T-helper 1 cell treated with Interleukin-12 subunit alpha and Interleukin-12 subunit beta and Interleukin-4 antibody, amounts not matched to agents 30 ng/mL and 1 ng/mL, for 36 hours (primary cell): Measurements from ENCODE around the gene MYO1E. TPM values are rescaled to one million over a fixed set of nuclear protein-coding genes. Genes with fewer than 3 reads are reported as not detected.
"Not testable (repeated sequence)": the region's sequence is repeated elsewhere in the genome, so short reads cannot be mapped to it uniquely, and the experiment has no call there.

Experiments
- intact Hi-C: fragments of 100-400 bp; cut with micrococcal nuclease; formaldehyde crosslinking; loops from one replicate; pipeline ENCODE4 v1.15.1; 2024
- total RNA-seq: library from RNA; stranded (reverse); gene quantifications from 2 replicates; pipeline ENCODE4 v1.2.3, GENCODE V29; 2022

Gene MYO1E
- total RNA-seq, result 37.0 and 37.5 TPM in 2 replicates

DNA sequence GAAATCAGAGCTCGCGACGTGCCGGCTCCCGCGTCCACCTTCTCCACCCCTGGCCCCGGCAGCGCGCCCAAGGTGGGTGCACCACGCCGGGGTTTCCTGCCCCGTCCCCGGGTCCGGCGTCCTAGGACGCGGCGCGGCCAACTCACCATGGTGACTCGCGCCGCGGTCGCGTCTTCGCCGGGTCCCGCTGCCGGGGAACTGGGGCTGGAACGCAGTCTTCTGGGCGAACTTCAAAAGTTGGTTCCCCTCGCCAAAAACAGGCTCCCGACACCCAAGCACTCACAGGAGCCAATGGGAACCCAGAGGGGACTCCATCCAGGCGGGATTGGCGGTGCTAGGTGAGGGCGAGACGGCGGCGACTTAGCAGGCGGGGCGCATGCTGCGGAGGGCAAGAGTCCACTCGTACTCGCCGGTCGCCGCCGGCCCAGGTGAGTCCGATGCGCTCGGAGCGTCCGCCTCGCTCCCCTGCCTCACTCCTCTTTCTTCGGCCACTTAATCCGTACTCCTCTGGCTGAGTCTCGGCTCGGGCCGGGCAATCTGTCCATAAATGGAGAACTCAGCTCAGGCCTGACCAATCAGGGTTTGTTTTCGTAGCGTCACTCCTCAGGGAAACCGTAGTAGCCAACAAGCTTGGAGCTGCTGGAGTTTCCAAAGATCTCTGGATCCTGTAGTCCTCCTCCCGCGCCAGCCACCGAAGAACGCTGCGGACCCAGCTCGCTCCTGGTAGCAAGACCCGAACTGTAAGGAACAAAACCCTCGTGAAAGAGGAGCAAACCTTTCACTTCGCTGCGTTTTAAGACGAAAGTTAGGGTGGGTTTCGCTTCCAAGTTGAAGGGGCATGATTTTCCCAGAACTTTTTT lies at the start of gene MYO1E:
Gene MYO1E (minus strand): TSS at position 520 of the 860 bp plus-strand sequence. CDS start 371 bp downstream, at position 149.
- intact Hi-C loops, result loop anchor here (1.0 to 5.0 kb wide), 3 partner anchors 72 to 440 kb away; partner anchors contain the start of gene SLTM

DNA sequence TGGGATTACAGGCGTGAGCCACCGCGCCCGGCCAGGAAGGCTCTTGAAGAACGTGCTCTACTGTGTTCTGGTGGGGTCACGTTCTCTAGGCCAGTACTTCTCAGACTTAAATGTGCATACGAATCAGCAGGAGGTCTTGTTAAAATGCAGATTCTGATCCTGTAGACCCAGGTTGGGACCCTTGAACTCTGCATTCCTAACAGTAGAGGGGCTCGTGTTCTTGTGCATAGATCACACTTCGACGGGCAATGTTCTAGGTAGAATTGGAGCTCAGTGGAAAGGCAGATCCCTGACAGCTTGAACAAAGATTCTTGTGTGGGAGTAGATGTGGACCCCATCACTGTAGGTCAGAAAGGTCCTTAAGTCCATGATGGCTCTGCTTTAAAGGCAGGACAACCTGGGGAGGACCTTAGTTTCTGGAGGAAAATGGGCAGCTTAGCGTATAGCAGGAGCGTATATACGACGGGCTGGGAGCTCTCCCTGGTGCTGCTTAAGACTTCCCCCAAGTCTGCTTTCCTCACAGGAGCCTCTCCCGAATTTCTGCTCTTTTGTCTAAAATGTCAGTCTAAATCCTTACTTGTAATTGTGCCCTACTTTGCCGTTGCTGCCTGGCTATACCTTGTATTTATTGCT lies 48.4 kb upstream of the MYO1E start:
- intact Hi-C loops, result no loop called here

DNA sequence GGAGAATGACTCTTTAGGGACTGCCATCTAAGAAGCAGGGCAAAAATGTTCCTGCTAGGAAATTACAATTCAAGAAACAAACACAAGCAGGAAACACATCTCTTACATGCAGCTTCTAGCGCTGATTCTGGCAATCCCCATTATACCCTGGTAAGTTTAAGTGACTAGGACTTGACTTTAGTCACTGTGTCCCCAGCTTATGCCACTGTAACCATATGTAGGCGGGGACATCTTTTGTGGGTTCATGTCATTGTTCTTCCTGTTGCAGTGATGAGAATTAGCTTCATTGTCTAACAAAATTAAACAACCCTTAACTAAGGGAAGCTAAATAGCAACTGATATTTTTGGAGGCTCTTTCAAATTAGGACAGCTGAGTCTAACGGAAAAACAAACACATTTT lies 47.4 kb upstream of the MYO1E start:
- intact Hi-C loops, result no loop called here

DNA sequence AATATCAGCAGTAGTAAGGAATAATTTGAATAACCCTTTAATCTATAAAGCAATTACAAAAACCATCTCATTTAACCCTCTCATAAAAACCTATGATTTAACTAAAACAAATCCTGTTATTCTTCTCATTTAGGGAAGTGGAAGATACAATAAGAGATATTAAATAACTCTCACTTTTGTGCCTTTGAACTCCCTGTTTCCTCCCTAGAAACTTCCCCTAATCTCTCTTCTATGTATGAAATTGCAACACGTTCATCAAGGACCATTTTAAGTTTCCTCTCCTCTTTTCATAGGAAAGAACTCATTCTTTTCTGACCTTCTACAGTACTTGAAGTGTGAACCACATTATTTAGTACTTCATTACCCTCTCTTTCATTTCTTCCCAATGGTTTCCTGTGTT lies 46.5 kb upstream of the MYO1E start:
- intact Hi-C loops, result no loop called here

DNA sequence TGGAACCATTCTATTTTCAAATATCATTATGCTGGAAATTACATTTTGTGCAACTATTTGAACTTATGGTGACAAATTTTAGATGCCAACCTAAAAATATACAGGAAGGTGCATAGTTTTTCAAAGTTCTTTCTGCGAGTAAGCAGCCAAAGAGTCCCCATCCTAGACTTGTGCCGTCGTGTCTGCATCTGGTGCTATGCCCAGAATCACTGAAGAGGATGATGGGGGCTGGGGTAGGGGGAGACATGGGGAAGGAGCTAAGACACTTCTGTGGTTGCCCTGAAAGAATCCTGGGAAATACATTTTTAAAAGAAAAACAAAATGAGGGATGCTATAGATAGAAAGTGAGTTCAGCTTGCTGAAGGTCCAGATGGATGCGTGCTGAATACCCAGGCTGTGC lies 44.1 kb upstream of the MYO1E start:
- intact Hi-C loops, result no loop called here

DNA sequence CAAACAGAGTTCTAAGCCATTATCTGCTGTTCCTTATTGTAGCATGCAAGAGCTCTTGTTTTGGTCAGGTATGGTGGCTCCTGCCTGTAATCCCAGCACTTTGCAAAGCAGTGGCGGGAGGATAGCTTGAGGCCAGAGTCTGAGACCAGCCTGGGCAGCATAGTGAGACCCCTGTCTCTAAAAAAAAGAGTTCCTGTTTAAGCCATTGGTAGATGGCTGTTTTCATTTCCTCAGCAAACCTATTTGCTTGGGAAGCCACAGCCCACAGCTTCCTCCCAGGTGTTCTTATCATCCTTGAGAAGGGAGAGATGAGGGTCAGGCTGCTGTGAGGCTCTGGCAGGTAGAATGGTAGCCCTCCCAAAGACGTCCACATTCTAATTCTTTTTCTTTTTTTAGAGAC lies 40.9 kb upstream of the MYO1E start:
- intact Hi-C loops, result no loop called here

DNA sequence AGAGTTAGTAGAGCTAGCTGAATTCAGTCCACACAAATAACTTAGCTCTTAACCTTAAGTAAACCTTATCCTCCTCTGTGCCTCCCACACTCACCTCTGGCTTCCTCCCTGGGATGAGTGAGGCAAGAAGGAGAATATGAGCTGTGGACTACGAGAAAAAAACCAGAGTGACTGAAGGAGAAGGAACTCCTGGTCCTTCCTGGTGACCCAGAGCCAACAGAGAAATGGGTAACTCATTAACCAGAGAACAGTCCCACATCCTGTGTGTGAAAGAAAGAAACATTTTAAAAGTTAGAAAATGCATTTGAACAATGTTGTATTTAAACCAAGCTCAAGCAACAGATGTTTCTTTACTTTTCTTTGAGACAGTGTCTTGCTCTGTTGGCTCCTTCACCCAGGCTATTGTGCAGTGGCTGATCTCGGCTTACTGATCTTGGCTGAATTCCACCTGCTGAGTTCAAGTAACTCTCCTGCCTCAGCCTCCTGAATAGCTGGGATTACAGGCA lies 37.8 kb upstream of the MYO1E start:
- intact Hi-C loops, result no loop called here

DNA sequence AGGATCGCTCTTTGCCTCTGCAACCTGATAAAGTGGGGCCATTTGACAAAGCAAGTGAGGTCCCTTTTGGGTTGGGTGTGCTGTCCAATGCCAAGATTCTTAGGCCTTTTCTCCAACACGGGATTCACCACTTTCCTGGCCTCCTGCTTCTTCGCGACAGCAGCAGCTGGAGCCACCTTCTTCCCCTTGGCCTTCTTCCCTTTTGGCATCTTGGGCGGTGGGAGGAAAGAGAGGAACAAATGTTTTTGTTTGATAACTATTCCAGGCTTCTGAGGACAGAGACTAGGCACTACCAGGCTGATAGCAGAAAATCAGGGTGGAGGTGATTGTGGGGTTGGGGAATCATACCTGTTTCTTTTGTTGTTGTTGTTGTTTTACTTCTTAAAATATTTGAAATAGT lies 35.3 kb upstream of the MYO1E start:
- intact Hi-C loops, result no loop called here

DNA sequence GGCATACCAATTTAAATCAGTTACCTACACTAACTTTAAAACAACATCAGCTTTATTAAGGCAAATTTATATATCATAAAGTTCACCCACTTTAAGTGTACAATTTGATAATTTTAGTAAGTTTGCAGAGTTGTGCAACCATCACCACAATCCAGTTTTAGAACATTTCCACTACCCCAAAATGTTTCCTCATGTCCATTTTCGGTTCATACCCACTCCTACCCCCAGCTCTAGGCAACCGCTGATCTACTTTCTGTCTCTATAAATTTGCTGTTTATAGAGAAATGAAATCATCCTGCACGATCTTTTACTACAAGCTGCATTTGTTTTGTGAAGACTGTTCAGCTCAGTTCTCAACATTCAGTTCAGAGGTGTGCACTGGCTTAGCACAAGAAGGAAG lies 33.8 kb upstream of the MYO1E start:
- intact Hi-C loops, result no loop called here

DNA sequence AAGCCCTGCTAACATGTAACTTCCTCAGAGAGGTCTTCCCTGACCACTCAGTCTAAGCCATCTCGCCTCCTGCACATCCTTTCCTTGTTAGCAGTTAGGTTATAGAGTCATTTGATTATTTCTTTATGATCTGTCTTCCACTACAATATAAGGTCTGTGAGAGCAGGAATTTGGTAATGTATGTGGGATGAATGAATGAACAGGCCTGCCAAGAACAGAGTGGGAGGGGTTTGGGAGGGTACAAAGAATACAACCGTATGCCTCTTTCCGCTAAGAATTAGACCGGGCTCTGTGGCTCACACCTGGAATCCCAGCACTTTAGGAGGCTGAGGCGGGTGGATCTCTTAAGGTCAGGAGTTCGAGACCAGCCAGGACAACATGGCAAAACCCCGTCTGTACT lies 32.4 kb upstream of the MYO1E start:
- intact Hi-C loops, result no loop called here

DNA sequence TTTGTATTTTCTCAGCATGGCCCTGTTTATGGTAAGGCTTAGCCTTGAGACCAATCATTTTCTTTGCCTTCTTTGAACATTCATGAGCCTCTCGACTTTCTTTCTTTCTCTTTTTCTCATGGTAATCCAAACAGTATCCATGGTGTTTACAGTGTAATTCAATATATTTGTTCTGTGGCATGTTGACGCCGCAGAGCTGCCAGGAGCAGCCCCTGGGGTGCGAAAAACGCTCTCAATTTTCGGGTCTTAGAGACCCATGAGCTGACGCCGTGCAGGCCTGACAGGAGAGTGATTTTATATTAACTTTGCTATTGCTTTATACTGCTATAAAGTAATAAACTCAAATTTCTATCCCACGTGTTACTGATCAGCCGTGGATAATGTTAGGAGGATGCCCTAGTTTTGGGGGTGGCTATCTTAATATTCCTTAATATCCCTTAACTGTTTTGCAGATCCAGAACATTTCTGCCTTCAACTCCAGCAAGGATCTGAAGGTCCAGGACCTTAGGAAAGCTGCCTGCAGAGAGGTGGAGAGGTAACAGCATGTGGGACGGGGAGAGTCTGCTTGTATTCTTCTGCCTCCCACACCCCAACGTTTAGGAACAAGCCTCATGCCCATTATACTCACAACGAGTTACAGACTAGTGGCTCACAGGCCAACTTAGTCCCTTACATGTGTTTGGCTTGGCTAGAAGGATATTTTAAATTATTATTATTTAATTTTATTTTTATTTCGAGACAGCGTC lies 29.3 kb upstream of the MYO1E start:
- intact Hi-C loops, result no loop called here

DNA sequence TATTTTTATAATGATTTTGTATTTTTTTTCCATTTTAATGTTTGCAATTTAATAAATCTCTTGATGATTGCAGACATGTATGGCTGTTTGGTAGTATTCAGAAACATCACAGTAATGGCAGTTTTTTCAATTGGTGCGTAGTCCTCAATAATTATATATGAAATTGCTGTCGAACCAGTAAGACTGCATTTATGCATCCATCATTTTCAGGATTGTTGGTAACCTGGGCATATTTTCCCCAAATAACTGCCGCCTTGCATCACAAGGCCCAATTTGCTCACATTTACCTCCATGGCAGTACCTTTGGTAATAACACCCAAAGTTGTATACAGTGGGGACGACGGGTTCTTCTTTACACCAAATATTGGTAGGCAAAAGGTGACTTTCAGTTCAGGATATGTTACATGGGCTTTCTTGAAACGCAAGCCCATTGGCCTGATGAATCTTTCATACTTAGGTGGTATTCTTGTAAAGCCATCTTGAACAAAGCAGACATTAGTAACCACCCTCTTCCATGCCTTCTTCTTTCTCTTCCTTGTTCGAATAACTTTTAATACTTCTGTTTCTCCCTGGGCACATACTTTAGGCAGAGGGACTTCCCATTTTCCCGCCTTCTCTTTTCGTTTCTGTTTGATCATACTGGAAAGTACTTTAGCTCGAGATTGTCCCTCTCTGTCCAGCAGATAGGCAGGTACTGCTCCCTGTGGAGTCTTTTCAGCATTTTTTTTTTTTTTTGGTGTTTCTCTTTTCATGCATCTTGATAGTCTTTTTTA lies 28.6 kb upstream of the MYO1E start:
- intact Hi-C loops, result not testable (repeated sequence)

DNA sequence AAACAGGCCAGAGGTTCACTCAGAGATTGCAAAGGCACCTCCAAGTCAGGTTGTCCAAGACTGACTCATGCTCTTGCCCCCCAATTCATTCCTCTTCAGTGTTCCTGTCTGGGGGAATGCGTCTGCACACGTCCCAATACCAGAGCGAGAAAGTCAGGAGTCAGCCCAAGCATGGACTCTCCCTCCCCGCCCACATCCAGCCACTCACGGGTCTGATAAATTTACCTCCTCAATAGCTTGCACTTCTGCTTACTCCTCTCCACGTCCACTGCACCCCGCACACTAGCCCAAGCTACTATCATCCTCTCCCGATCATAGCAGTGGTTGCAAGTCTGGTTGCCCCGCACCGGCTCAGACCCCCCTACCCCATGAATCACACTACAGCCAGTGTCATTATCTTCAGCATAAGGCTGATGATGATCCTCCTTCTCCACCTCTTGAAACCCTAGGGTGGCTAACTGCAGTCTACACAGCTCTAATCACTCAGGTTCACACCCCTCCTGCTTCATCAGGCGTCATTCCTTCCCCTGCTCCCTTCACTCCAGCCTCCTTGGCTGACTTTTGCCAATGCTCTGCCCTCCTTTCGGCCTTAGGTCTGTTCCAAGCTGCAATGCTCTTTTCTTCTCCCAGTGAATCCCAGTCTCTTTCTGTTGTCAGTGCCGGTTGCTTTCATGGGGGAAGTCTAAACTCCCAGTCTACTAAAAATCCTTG lies 27.6 kb upstream of the MYO1E start:
- intact Hi-C loops, result no loop called here

DNA sequence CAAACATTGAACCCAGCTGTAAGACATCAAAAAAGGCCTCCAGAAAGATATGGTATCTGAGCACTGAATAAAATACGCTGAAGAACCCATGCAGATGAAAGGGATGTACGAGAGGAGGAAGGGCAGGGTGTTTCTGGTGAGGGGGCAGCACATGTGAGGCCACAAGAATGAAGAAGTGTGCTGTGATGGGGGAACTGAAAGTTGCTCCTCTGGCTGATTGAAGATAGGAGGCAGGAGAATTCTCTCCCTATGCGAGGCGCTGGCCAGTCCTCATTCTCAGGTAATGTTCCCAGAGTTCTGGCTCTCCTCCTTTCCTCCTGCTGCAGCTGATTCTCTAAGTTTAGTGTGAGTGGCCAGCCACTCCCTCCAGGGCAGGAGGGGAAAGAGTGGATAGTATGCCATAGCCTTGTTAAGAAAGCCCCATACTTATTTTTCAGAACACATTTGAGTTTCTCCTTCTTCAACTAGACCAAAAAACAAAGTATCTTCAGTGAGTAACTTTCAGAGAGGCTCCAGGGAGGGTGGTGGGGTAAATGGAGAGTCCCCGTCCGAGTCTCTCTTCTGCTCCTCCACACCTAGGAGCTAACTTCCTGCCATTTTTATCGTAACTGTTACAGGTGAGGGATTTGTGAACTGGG lies 26.9 kb upstream of the MYO1E start:
- intact Hi-C loops, result no loop called here

DNA sequence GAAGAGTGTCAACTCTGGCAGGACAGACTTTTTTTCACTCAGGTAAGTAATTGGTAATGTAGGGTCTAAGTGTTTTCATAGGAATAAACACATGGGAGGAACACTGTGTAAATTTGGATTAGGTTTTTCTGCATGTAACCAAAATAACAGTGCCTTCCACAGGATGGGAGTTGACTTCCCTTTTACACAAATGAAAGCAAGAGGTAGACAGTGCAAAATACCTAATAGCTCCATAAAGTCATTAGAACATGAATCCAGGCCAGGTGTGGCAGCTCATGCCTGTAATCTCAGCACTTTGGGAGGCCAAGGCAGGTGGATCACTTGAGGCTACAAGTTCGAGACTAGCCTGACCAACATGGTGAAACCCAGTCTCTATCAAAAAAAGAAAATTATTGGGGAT lies 25.5 kb upstream of the MYO1E start:
- intact Hi-C loops, result no loop called here

DNA sequence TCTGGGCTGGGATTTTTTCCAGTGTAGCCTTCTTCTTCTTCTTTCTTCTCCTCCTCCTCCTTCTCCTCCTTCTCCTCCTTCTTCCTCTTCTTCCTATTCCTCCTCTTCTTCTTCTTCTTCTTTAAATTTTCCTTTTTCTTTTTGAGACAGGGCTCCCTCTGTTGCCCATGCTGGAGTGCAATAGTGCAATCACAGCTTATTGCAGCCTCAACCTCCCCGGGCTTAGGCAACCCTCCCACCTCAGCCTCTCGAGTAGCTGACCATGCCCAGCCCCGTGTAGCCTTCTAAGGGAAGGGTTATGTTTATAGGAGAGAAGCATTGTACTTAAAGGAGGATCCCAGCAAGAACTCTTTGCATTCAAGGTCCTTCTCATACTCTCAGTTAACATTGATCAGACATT lies 24.0 kb upstream of the MYO1E start:
- intact Hi-C loops, result no loop called here

DNA sequence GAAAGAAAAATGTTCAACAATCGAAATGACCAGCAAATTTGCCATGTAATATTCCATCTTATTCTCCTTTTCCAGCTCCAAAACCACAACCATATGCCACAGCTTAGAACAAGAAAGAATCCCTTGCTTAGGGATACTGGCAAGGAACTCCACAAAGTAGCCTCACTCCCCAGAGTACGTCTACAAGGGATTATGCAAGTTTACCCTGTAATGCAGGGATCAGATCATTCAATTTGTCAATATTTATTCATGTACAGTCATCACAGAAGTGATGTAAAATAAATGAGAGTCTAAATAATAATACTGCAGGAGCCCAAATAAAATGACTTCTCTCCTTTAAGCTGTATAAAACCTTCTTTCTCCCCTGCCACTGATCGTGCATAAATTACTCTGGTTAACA lies 23.5 kb upstream of the MYO1E start:
- intact Hi-C loops, result no loop called here

DNA sequence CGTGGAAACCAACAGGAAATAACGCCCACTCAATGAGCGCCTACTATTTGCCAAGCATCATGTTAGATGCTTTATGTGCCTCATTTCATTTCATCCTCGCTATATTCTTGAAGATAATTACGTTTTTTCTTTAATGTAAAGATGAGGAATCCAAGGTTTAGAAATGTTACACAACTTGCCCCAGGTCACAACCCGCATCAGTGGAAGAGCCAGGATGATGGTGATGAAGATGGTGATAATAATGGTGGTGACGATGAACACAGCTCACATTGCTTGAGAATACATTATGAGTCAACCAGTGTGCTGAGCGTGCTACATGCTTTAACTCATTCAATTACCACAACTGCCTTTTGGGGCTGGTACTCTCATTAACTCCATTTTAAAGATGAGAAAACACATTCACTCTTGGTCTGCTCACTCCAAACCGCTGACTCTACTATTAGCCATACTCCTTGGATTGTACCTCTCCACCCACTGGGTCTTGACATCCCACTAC lies 21.5 kb upstream of the MYO1E start:
- intact Hi-C loops, result no loop called here

DNA sequence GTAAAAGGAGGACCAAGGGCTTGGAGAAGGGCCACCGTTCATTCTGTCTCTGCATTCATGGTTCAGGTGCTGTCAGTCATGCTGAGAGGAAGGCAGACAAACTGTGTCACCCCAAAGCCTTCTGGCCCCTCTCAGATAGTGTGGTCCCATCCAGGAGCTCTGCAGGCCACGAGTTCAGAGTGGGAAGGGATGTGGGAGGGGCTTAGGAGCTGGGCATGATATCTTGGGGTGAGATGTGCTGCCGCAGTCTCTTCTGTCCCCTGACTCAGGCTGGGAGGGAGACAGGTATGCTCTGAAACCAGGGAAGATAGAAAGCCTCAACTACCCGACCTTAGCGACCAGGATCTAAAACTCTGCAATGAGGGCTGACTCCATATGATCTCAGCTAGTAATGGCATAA lies 19.6 kb upstream of the MYO1E start:
- intact Hi-C loops, result no loop called here

DNA sequence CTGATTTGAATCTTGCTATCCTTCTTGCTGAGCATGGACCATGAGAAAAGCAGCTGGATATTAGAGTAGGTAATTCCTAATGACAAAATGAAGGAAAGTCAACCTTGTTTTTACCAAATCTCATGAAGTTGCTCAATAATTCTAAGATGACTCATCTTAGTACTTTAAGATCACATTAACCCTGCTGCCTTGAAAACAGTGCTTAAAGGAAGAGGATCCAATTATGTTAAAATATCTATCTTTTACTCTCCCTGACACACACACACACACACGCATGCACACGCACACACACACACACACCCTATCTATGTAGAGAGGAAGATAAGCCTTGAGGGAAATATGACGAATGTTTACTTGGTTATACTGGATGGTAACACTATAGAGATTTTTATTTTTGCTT lies 16.0 kb upstream of the MYO1E start:
- intact Hi-C loops, result no loop called here
